Left renal pelvis (tissue), 4 donors: ENCODE results near the gene AMACR. TPM values are rescaled to one million over a fixed set of nuclear protein-coding genes. Genes with fewer than 3 reads are reported as not detected.

Source experiments
- polyA plus RNA-seq, 4 donors: library from polyadenylated mRNA; unstranded; fragments of 120-200 nt; gene quantifications; one replicate each; pipeline ENCODE4 v1.2.1, GENCODE V29; 2013; ENCODE audit not compliant: insufficient read length in 4 of 4

The AMACR gene
- polyA plus RNA-seq, 4 donors = 9.0 to 85.7 (median 73.6) TPM

Other genes with a start within 250 kb of the AMACR start
- 10 to 100 TPM; 12.6 to 35.7 (median 16.5) TPM for gene ADAMTS12, start 116.1 kb downstream of the AMACR start, polyA plus RNA-seq
- gene RXFP3, start 71.7 kb downstream of the AMACR start, polyA plus RNA-seq = under 1 TPM in 3 of 4 donors, not detected in 1; 0.10 to 0.15 (median 0.11) TPM
- 1 to 10 TPM in 1 of 4 donors, under 1 TPM in 3; 0.14 to 1.1 (median 0.38) TPM for gene SLC45A2, start 23.4 kb downstream of the AMACR start, polyA plus RNA-seq
- gene C1QTNF3, start 35.2 kb upstream of the AMACR start, polyA plus RNA-seq = 10 to 100 TPM; 42.5 to 71.6 (median 55.0) TPM